Lower leg skin (tissue), 3 donors: ENCODE data around the gene SNU13.
"Not testable (repeated sequence)": the region's sequence is repeated elsewhere in the genome, so short reads cannot be mapped to it uniquely, and the experiment has no call there.

Source experiments
- POLR2A ChIP-seq, 2 donors: fragments of 450-650 bp; IDR thresholded peaks; one replicate each; pipeline ENCODE4 v1.6.1; 2016 to 2017; ENCODE audit warnings: antibody characterized with exemption in 2 of 2, mild to moderate bottlenecking in 1 of 2, moderate library complexity in 1 of 2
- TF ChIP-seq, protein P1 (sequence below), 3 donors: fragments of 450-650 bp; IDR thresholded peaks; one replicate each; pipeline ENCODE4 v1.5.1; 2016; ENCODE audit warnings: antibody characterized with exemption in 3 of 3, mild to moderate bottlenecking in 3 of 3, moderate library complexity in 2 of 3

GRCh38 chr22:41631615-41632014, 57.1 kb downstream of the SNU13 start:
- TF ChIP-seq, protein P1, sequence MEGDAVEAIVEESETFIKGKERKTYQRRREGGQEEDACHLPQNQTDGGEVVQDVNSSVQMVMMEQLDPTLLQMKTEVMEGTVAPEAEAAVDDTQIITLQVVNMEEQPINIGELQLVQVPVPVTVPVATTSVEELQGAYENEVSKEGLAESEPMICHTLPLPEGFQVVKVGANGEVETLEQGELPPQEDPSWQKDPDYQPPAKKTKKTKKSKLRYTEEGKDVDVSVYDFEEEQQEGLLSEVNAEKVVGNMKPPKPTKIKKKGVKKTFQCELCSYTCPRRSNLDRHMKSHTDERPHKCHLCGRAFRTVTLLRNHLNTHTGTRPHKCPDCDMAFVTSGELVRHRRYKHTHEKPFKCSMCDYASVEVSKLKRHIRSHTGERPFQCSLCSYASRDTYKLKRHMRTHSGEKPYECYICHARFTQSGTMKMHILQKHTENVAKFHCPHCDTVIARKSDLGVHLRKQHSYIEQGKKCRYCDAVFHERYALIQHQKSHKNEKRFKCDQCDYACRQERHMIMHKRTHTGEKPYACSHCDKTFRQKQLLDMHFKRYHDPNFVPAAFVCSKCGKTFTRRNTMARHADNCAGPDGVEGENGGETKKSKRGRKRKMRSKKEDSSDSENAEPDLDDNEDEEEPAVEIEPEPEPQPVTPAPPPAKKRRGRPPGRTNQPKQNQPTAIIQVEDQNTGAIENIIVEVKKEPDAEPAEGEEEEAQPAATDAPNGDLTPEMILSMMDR (IDR thresholded peaks at IDR 0.05) = not testable (repeated sequence)
- TF ChIP-seq POLR2A (IDR thresholded peaks at IDR 0.05) = not testable (repeated sequence)
